HepG2 (cell line): Measurements from ENCODE around the gene TSPYL4. TPM values are rescaled to one million over a fixed set of nuclear protein-coding genes. Genes with fewer than 3 reads are reported as not detected.

Experiments used
- ATAC-seq: fragments of 200-7000 bp; cut with Tn5 transposase; 3 replicates; pipeline ENCODE4 v1.9.1; 2020; ENCODE audit warnings: mild to moderate bottlenecking, moderate library complexity
- BruUV-seq: library from RNA; stranded (reverse); fragments of 400-500 nt; replicated peaks from 2 replicates; lab custom pipeline; 2021; lab: Mats Ljungman, UMichigan
- CTCF ChIA-PET: fragments of 300-600 bp; formaldehyde crosslinking; extraction: SDS; loops from one replicate; lab custom pipeline; 2021; ENCODE audit warnings: low total read pairs, inconsistent platforms, low intra/inter-chr PET ratio; lab: Yijun Ruan, JAX
- POLR2A ChIA-PET: fragments of 350-600 bp; sonication (Branson Sonifier 250); formaldehyde crosslinking; loops from one replicate; lab custom pipeline; 2020; ENCODE audit warnings: antibody characterized with exemption, inconsistent platforms; lab: Yijun Ruan, JAX
- DNase-seq: peaks from one replicate; pipeline ENCODE4 v3.0.0-alpha.2; 2015; ENCODE audit warnings: low spot score
- FAIRE-seq: peaks from 3 replicates; lab custom pipeline; 2011; peaks lifted over from hg19 to GRCh38; lab: Jason Lieb, UNC
- H2AFZ ChIP-seq: one replicate; pipeline ENCODE4 v1.6.1; 2011; ENCODE audit warnings: low read length, inconsistent platforms
- H3K27ac ChIP-seq: fragments of 300-600 bp; 3 replicates; pipeline ENCODE4 v1.8.0; 2011; ENCODE audit warnings: mixed run types, mild to moderate bottlenecking, mixed read lengths, low read length, inconsistent platforms; ENCODE audit not compliant: insufficient read depth; ENCODE audit errors: extremely low read length
- H3K27me3 ChIP-seq, 2 experiments: fragments of 200-600 bp in 1 of 2; 2 replicates in 1 of 2; 3 replicates in 1 of 2; pipeline versions ENCODE4 v1.6.0 to v1.8.0; 2011; ENCODE audit warnings: low read length in 2 of 2, mild to moderate bottlenecking in 2 of 2, moderate library complexity in 2 of 2, inconsistent platforms in 1 of 2; ENCODE audit not compliant: insufficient read depth in 2 of 2, control insufficient read depth in 1 of 2
- H3K36me3 ChIP-seq, 2 experiments: fragments of 200-600 bp in 1 of 2; replicated peaks in 1 of 2; 2 replicates in 1 of 2; 3 replicates in 1 of 2; pipeline versions ENCODE4 v1.5.1 to v1.8.0; 2011; ENCODE audit warnings: low read length in 2 of 2, inconsistent platforms in 1 of 2; ENCODE audit not compliant: insufficient read depth in 2 of 2, control insufficient read depth in 1 of 2
- H3K4me1 ChIP-seq: 2 replicates; pipeline ENCODE4 v1.5.1; 2012; ENCODE audit warnings: low read length, inconsistent platforms; ENCODE audit not compliant: insufficient read depth
- H3K4me2 ChIP-seq: 2 replicates; pipeline ENCODE4 v1.6.0; 2011; ENCODE audit warnings: low read depth, low read length, inconsistent platforms
- H3K4me3 ChIP-seq, 3 experiments: fragments of 200-600 bp in 1 of 3; sonication (generic), shearing (Covaris generic) in 1 of 3; replicated peaks in 1 of 3; 2 replicates each; pipeline ENCODE4 v1.5.1; 2011 to 2016; ENCODE audit warnings: low read length in 3 of 3, inconsistent platforms in 2 of 3, low read depth in 2 of 3, mild to moderate bottlenecking in 2 of 3, control low read depth in 1 of 3, mixed read lengths in 1 of 3; ENCODE audit not compliant: insufficient read depth in 1 of 3
- H3K79me2 ChIP-seq: one replicate; pipeline ENCODE4 v1.6.1; 2011; ENCODE audit warnings: low read length, inconsistent platforms; ENCODE audit not compliant: insufficient read depth
- H3K9ac ChIP-seq: 2 replicates; pipeline ENCODE4 v1.6.0; 2011; ENCODE audit warnings: mild to moderate bottlenecking, low read depth, low read length, inconsistent platforms; ENCODE audit not compliant: insufficient read depth
- H3K9me3 ChIP-seq: 2 replicates; pipeline ENCODE4 v1.5.1; 2012; ENCODE audit warnings: mild to moderate bottlenecking, low read length
- H4K20me1 ChIP-seq: 2 replicates; pipeline ENCODE4 v1.6.0; 2011; ENCODE audit warnings: inconsistent platforms, mild to moderate bottlenecking, low read length, moderate library complexity; ENCODE audit not compliant: insufficient read depth
- CREB1 ChIP-seq, 2 experiments: fragments of 450-650 bp in 1 of 2; IDR thresholded peaks; 2 replicates each; pipeline ENCODE4 v1.6.1; 2016 to 2017; ENCODE audit warnings: control low read depth in 1 of 2, mild to moderate bottlenecking in 1 of 2, missing compliant biosample characterization in 1 of 2, missing genetic modification characterization in 1 of 2
- FOXM1 ChIP-seq: sonication (generic); formaldehyde crosslinking; IDR thresholded peaks from 2 replicates; pipeline ENCODE4 v1.5.0; 2020; ENCODE audit warnings: missing genetic modification reagents
- GATAD2A ChIP-seq: IDR thresholded peaks from 2 replicates; pipeline ENCODE4 v1.6.1; 2016
- HMG20B ChIP-seq: conservative IDR thresholded peaks from 2 replicates; pipeline ENCODE4 v1.6.1; 2016; ENCODE audit warnings: missing genetic modification reagents, missing compliant biosample characterization
- HNRNPUL1 ChIP-seq: fragments of 200-400 bp; formaldehyde crosslinking; IDR thresholded peaks from 2 replicates; pipeline ENCODE4 v1.6.1; 2017; ENCODE audit warnings: low read depth, mild to moderate bottlenecking, low read length, moderate library complexity
- HOXA5 ChIP-seq: sonication (generic); formaldehyde crosslinking; IDR thresholded peaks from 2 replicates; pipeline ENCODE4 v1.4.0; 2020; ENCODE audit warnings: missing genetic modification reagents
- KAT2B ChIP-seq: fragments of 150-350 bp; IDR thresholded peaks from 2 replicates; pipeline ENCODE4 v1.6.1; 2014; ENCODE audit warnings: low read depth, low read length, borderline replicate concordance
- KMT2A ChIP-seq: sonication (generic); formaldehyde crosslinking; IDR thresholded peaks from 2 replicates; pipeline ENCODE4 v1.4.0; 2020; ENCODE audit warnings: missing genetic modification reagents
- MAFG ChIP-seq: sonication (generic); formaldehyde crosslinking; IDR thresholded peaks from 2 replicates; pipeline ENCODE4 v1.5.1; 2020; ENCODE audit warnings: mild to moderate bottlenecking, missing genetic modification reagents
- MEIS1 ChIP-seq: sonication (generic); formaldehyde crosslinking; IDR thresholded peaks from 2 replicates; pipeline ENCODE4 v1.9.0; 2021; ENCODE audit warnings: mild to moderate bottlenecking, missing genetic modification reagents, moderate library complexity, borderline replicate concordance
- NCOA2 ChIP-seq: sonication (generic); formaldehyde crosslinking; IDR thresholded peaks from 2 replicates; pipeline ENCODE4 v1.8.0; 2022; ENCODE audit warnings: inconsistent platforms
- ONECUT2 ChIP-seq: sonication (generic); formaldehyde crosslinking; IDR thresholded peaks from 2 replicates; pipeline ENCODE4 v1.4.0; 2020; ENCODE audit warnings: missing genetic modification reagents
- SIN3B ChIP-seq: fragments of 150-350 bp; IDR thresholded peaks from 2 replicates; pipeline ENCODE4 v1.6.1; 2014; ENCODE audit warnings: low read length
- SRSF1 ChIP-seq: fragments of 200-400 bp; formaldehyde crosslinking; optimal IDR thresholded peaks from 2 replicates; pipeline ENCODE3; 2017; ENCODE audit warnings: mild to moderate bottlenecking, low read depth, low read length, moderate library complexity
- SRY ChIP-seq: sonication (generic); formaldehyde crosslinking; IDR thresholded peaks from 2 replicates; pipeline ENCODE4 v1.8.0; 2022; ENCODE audit warnings: mild to moderate bottlenecking, missing genetic modification reagents
- ZBTB38 ChIP-seq: sonication (generic); formaldehyde crosslinking; IDR thresholded peaks from 2 replicates; pipeline ENCODE4 v1.5.1; 2020; ENCODE audit warnings: mild to moderate bottlenecking, missing genetic modification reagents
- ZNF17 ChIP-seq: sonication (generic); formaldehyde crosslinking; IDR thresholded peaks from 2 replicates; pipeline ENCODE4 v1.5.0; 2020; ENCODE audit warnings: mild to moderate bottlenecking, missing genetic modification reagents
- ZNF234 ChIP-seq: sonication (generic); formaldehyde crosslinking; conservative IDR thresholded peaks from 2 replicates; pipeline ENCODE4 v1.5.1; 2020; ENCODE audit warnings: mild to moderate bottlenecking, missing genetic modification reagents
- ZNF253 ChIP-seq: sonication (generic); formaldehyde crosslinking; IDR thresholded peaks from 2 replicates; pipeline ENCODE4 v1.8.0; 2022; ENCODE audit warnings: mild to moderate bottlenecking, missing genetic modification reagents, borderline replicate concordance
- ZNF589 ChIP-seq: sonication (generic); formaldehyde crosslinking; conservative IDR thresholded peaks from 2 replicates; pipeline ENCODE4 v1.8.0; 2022; ENCODE audit warnings: mild to moderate bottlenecking, moderate library complexity, missing genetic modification reagents
- ZNF607 ChIP-seq: sonication (generic); formaldehyde crosslinking; IDR thresholded peaks from 2 replicates; pipeline ENCODE4 v1.5.1; 2020; ENCODE audit warnings: missing genetic modification reagents, mild to moderate bottlenecking, borderline replicate concordance
- WGBS: methylation state at CpG from one replicate; pipeline ENCODE4 v1.1.6; 2017; ENCODE audit warnings: low lambda C conversion rate; 5-methylcytosine and 5-hydroxymethylcytosine counted together
- in situ Hi-C: cut with HindIII; loops from 2 replicates; pipeline ENCODE4 v1.10.0; 2017; ENCODE audit warnings: low pct_unique_long_range_greater_than_20kb; ENCODE audit not compliant: extremely low pct_ligation_motif_present
- intact Hi-C: fragments of 100-400 bp; cut with micrococcal nuclease; formaldehyde crosslinking; loops from one replicate; pipeline ENCODE4 v1.10.0; 2022; ENCODE audit not compliant: unreplicated experiment
- polyA plus RNA-seq, 8 experiments: library from polyadenylated mRNA; depleted of rRNA in 3 of 8; stranded (reverse) in 7 of 8; unstranded in 1 of 8; fragments of >200 nt; fragmentation: Illumina TruSeq in 4 of 8; extraction: Trizol in 4 of 8; gene quantifications; 2 replicates each; pipeline versions ENCODE4 v1.2.1 to v1.2.3, GENCODE V29; 2011 to 2016; ENCODE audit warnings: low read depth in 4 of 8, missing spikeins in 1 of 8, mixed read lengths in 1 of 8; ENCODE audit not compliant: insufficient read depth in 1 of 8
- total RNA-seq, 5 experiments: library from RNA; depleted of rRNA; stranded (reverse); fragments of >200 nt; fragmentation: Illumina TruSeq; extraction: Trizol; gene quantifications; 2 replicates each; pipeline ENCODE4 v1.2.3, GENCODE V29; 2016; ENCODE audit warnings: low read depth in 1 of 5
- TF ChIP-seq, protein P1 (sequence below): sonication (generic); formaldehyde crosslinking; IDR thresholded peaks from 2 replicates; pipeline ENCODE4 v1.5.1; 2020; ENCODE audit warnings: missing genetic modification reagents, mild to moderate bottlenecking, borderline replicate concordance
- TF ChIP-seq, protein P2 (sequence below): sonication (generic); formaldehyde crosslinking; IDR thresholded peaks from 2 replicates; pipeline ENCODE4 v1.4.0; 2020; ENCODE audit warnings: missing genetic modification reagents
- TF ChIP-seq, protein P3 (sequence below): IDR thresholded peaks from 2 replicates; pipeline ENCODE4 v1.6.1; 2016; ENCODE audit warnings: missing compliant biosample characterization, missing genetic modification reagents, borderline replicate concordance

Gene TSPYL4
- total and polyA plus RNA-seq, 2 of the 13 experiments (the other 11 are each of a cell fraction or from before 2014, with no cell fraction given): 18.0 to 19.7 TPM

DNA sequence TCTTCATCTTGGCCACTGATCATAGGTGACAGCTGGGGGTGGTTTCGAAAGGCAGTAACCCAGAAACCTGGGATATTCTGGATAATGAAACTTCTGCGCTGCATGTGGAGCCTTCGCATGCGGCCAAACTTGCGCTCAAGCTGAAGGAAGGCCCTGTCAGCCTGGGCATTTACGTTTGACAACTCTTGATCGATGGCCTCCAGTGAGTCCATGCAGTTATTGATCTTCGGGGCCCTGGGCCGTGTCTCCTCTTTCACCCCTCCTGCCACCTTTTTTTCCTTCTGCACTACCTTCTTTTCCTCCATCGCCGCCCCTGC, 729 bp downstream of the TSPYL4 start:
- BruUV-seq: no TSS peak
- H3K9me3 ChIP-seq: no peaks in the 10 kb centered on the region
- intact Hi-C loops: loop anchor here (5.0 to 10.0 kb wide), 2 partner anchors 1232 to 1424 kb away; partner anchors contain the start of genes DCBLD1 and NUS1
- peak overlapping the region; percentile 78 for H3K27ac ChIP-seq
- H4K20me1 ChIP-seq: no peaks in the 10 kb centered on the region
- WGBS: 46% methylated on average over 11 of the region's 11 CpGs
- H3K9ac ChIP-seq: peak overlapping the region; percentile 76
- H3K4me1 ChIP-seq: peaks cover 60% of the 10 kb centered on the region
- DNase-seq (no peak), ATAC-seq (peak; percentile 20), FAIRE-seq (no peak)
- H3K4me2 ChIP-seq: peak overlapping the region; percentile 92
- H3K79me2 ChIP-seq: peaks cover 22% of the 10 kb centered on the region
- ChIA-PET POLR2A (interaction anchor here (1.3 to 3.3 kb wide), 4 partner anchors 8 to 38 kb away, joined by 3 to 24 read pairs (median 8); partner anchors contain the start of gene TSPYL1), CTCF (no interaction called here)
- 0 out of 5 replicates have a peak, but pooled peaks cover 0 to 2% of the 10 kb centered on the region in 2 experiments for H3K36me3 ChIP-seq
- peak overlapping the region; percentile 86 to 92 (median 89) for H3K4me3 ChIP-seq
- no peak overlapping the region for H2AFZ ChIP-seq
- H3K27me3 ChIP-seq: no peaks in the 10 kb centered on the region
- in situ Hi-C loops: no loop called here
- TF ChIP-seq ZNF234 (0 out of 2 replicates have a peak, but pooled peaks have one; percentile 25), SRSF1 (peak; percentile 4), ZNF253 (CRISPR knock-in tag) (peak; percentile 24; the same call in 1 of the 2 replicates), SIN3B (no peak), HMG20B (CRISPR knock-in tag) (0 out of 2 replicates have a peak, but pooled peaks have one; percentile 20), KMT2A (CRISPR knock-in tag) (no peak; the same call in 1 of the 2 replicates), NCOA2 (CRISPR knock-in tag) (no peak), ZNF17 (0 out of 2 replicates have a peak, but pooled peaks have one; percentile 40), ONECUT2 (CRISPR knock-in tag) (peak; percentile 56; the same call in 1 of the 2 replicates), MAFG (CRISPR knock-in tag) (0 out of 2 replicates have a peak, but pooled peaks have one; percentile 7), FOXM1 (CRISPR knock-in tag) (no peak), HNRNPUL1 (no peak), KAT2B (peak; percentile 84), CREB1 (IDR thresholded peaks at IDR 0.05) (no peak), CREB1 (CRISPR knock-in tag; IDR thresholded peaks at IDR 0.05) (0 out of 2 replicates have a peak, but pooled peaks have one; percentile 77), ZBTB38 (CRISPR knock-in tag) (peak; percentile 86; the same call in 1 of the 2 replicates), GATAD2A (CRISPR knock-in tag) (peak; percentile 9; the same call in 1 of the 2 replicates), MEIS1 (peak; percentile 26; the same call in 1 of the 2 replicates), ZNF607 (CRISPR knock-in tag) (peak; percentile 22; the same call in 1 of the 2 replicates), HOXA5 (CRISPR knock-in tag) (0 out of 2 replicates have a peak, but pooled peaks have one; percentile 49), ZNF589 (no peak), SRY (CRISPR knock-in tag) (0 out of 2 replicates have a peak, but pooled peaks have one; percentile 51)
- TF ChIP-seq, protein P1, sequence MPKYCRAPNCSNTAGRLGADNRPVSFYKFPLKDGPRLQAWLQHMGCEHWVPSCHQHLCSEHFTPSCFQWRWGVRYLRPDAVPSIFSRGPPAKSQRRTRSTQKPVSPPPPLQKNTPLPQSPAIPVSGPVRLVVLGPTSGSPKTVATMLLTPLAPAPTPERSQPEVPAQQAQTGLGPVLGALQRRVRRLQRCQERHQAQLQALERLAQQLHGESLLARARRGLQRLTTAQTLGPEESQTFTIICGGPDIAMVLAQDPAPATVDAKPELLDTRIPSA (CRISPR knock-in tag): peak; percentile 5; the same call in 1 of the 2 replicates
- TF ChIP-seq, protein P2, sequence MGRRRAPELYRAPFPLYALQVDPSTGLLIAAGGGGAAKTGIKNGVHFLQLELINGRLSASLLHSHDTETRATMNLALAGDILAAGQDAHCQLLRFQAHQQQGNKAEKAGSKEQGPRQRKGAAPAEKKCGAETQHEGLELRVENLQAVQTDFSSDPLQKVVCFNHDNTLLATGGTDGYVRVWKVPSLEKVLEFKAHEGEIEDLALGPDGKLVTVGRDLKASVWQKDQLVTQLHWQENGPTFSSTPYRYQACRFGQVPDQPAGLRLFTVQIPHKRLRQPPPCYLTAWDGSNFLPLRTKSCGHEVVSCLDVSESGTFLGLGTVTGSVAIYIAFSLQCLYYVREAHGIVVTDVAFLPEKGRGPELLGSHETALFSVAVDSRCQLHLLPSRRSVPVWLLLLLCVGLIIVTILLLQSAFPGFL: no peak
- TF ChIP-seq, protein P3, sequence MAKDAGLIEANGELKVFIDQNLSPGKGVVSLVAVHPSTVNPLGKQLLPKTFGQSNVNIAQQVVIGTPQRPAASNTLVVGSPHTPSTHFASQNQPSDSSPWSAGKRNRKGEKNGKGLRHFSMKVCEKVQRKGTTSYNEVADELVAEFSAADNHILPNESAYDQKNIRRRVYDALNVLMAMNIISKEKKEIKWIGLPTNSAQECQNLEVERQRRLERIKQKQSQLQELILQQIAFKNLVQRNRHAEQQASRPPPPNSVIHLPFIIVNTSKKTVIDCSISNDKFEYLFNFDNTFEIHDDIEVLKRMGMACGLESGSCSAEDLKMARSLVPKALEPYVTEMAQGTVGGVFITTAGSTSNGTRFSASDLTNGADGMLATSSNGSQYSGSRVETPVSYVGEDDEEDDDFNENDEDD: peak; percentile 55; the same call in 1 of the 2 replicates
